AG04450 (cell line): ENCODE measurements around the gene HEYL. TPM values are rescaled to one million over a fixed set of nuclear protein-coding genes. Genes with fewer than 3 reads are reported as not detected.

Experiments
- CTCF ChIA-PET: fragments of 300-600, 350-600 bp; formaldehyde crosslinking; extraction: SDS; loops from one replicate; lab custom pipeline; 2022; ENCODE audit warnings: antibody characterized with exemption, inconsistent platforms; lab: Charles Lee
- POLR2A ChIA-PET: fragments of 350-600 bp; formaldehyde crosslinking; extraction: SDS; loops from one replicate; lab custom pipeline; 2021; ENCODE audit warnings: antibody characterized with exemption, inconsistent platforms; lab: Yijun Ruan, JAX
- DNase-seq: peaks from one replicate; pipeline ENCODE4 v3.0.0-alpha.2; 2011; ENCODE audit warnings: low read depth, low spot score
- H3K27ac ChIP-seq: one replicate; pipeline ENCODE4 v1.5.1; 2012; ENCODE audit warnings: low read depth, low read length, control low read depth
- H3K27me3 ChIP-seq: one replicate; pipeline ENCODE4 v1.6.0; 2012; ENCODE audit warnings: low read length; ENCODE audit not compliant: control insufficient read depth, insufficient read depth
- H3K4me3 ChIP-seq: 2 replicates; pipeline ENCODE4 v1.5.1; 2011; ENCODE audit warnings: mild to moderate bottlenecking, low read depth, low read length, control low read depth
- H3K9me3 ChIP-seq: 2 replicates; pipeline ENCODE4 v1.5.1; 2012; ENCODE audit warnings: low read length; ENCODE audit not compliant: control insufficient read depth, insufficient read depth
- polyA plus RNA-seq: library from polyadenylated mRNA; depleted of rRNA; stranded (reverse); fragments of >200 nt; gene quantifications from 2 replicates; pipeline ENCODE4 v1.2.3, GENCODE V29; 2011
- TF ChIP-seq, protein P1 (sequence below): IDR thresholded peaks from 2 replicates; pipeline ENCODE4 v1.5.1; 2011; ENCODE audit warnings: low read depth, low read length, control low read depth, inconsistent platforms

HEYL gene
- polyA plus RNA-seq, 1 experiment, result 0.14 TPM

- Histone ChIP-seq H3K27me3 (peaks cover 29% of the 10 kb centered on the region), H3K27ac (no peak overlapping the region), H3K9me3 (no peaks in the 10 kb centered on the region; the same call in 1 of the 2 replicates), H3K4me3 (no peak overlapping the region)
- DNase-seq, result no peak
- POLR2A ChIA-PET, result no interaction called here
- TF ChIP-seq, protein P1, sequence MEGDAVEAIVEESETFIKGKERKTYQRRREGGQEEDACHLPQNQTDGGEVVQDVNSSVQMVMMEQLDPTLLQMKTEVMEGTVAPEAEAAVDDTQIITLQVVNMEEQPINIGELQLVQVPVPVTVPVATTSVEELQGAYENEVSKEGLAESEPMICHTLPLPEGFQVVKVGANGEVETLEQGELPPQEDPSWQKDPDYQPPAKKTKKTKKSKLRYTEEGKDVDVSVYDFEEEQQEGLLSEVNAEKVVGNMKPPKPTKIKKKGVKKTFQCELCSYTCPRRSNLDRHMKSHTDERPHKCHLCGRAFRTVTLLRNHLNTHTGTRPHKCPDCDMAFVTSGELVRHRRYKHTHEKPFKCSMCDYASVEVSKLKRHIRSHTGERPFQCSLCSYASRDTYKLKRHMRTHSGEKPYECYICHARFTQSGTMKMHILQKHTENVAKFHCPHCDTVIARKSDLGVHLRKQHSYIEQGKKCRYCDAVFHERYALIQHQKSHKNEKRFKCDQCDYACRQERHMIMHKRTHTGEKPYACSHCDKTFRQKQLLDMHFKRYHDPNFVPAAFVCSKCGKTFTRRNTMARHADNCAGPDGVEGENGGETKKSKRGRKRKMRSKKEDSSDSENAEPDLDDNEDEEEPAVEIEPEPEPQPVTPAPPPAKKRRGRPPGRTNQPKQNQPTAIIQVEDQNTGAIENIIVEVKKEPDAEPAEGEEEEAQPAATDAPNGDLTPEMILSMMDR, result no peak
- CTCF ChIA-PET, result interaction anchor here (5.5 kb wide), 1 partner anchor 43 kb away, joined by 71 read pairs; no protein-coding TSS in a partner anchor
Observed at GRCh38 chr1:39650431-39650830, 11.0 kb upstream of the HEYL start.

- ChIA-PET POLR2A (no interaction called here), CTCF (interaction anchor here (3.9 to 5.5 kb wide), 2 partner anchors 7 to 43 kb away, joined by 34 to 71 read pairs; no protein-coding TSS in a partner anchor)
- DNase-seq, result no peak
- Histone ChIP-seq H3K4me3 (no peak overlapping the region), H3K27me3 (peaks cover 23% of the 10 kb centered on the region), H3K27ac (no peak overlapping the region), H3K9me3 (no peaks in the 10 kb centered on the region; the same call in 1 of the 2 replicates)
- TF ChIP-seq, protein P1, result no peak
Observed at GRCh38 chr1:39649636-39650185, 10.3 kb upstream of the HEYL start.

GRCh38 chr1:39648496-39648895 lies 9.1 kb upstream of the HEYL start:
- ChIA-PET CTCF (interaction anchor here (0.9 to 5.5 kb wide), 4 partner anchors 9 to 41 kb away, joined by 3 to 71 read pairs (median 18); no protein-coding TSS in a partner anchor), POLR2A (no interaction called here)
- Histone ChIP-seq H3K4me3 (no peak overlapping the region), H3K27ac (no peak overlapping the region), H3K27me3 (peaks cover 15% of the 10 kb centered on the region), H3K9me3 (no peaks in the 10 kb centered on the region; the same call in 1 of the 2 replicates)
- no peak for DNase-seq
- TF ChIP-seq, protein P1, result no peak

GRCh38 chr1:39647247-39647646 lies 7.8 kb upstream of the HEYL start:
- POLR2A ChIA-PET, result no interaction called here

More at GRCh38 chr1:39647247-39647646, 7.8 kb upstream of the HEYL start:
- no peak for DNase-seq
- Histone ChIP-seq H3K27ac (no peak overlapping the region), H3K4me3 (no peak overlapping the region), H3K27me3 (peaks cover 15% of the 10 kb centered on the region), H3K9me3 (no peaks in the 10 kb centered on the region; the same call in 1 of the 2 replicates)
- TF ChIP-seq, protein P1, result no peak
- CTCF ChIA-PET, result interaction anchor here (0.7 to 5.5 kb wide), 6 partner anchors 10 to 40 kb away, joined by 3 to 71 read pairs (median 6); partner anchors contain the start of gene NT5C1A
